Activated B cell treated with CpG ODN at 0.5 μM for 24 hours (primary cell): ENCODE measurements around the gene CC2D1A. TPM values are rescaled to one million over a fixed set of nuclear protein-coding genes. Genes with fewer than 3 reads are reported as not detected.
"Not testable (repeated sequence)": the region's sequence is repeated elsewhere in the genome, so short reads cannot be mapped to it uniquely, and the experiment has no call there.

ENCODE experiments used
- ATAC-seq: fragments of 200-7000 bp; cut with Tn5 transposase; one replicate; pipeline ENCODE4 v1.10.0; 2021; ENCODE audit warnings: low read depth, mild to moderate bottlenecking, moderate library complexity
- CTCF ChIA-PET: fragments of 350-600 bp; sonication (Branson Sonifier 250); formaldehyde crosslinking; loops from one replicate; lab custom pipeline; 2021; ENCODE audit warnings: antibody characterized with exemption; lab: Charles Lee
- POLR2A ChIA-PET: fragments of 350-600 bp; sonication (Branson Sonifier 250); formaldehyde crosslinking; loops from one replicate; lab custom pipeline; 2021; ENCODE audit warnings: antibody characterized with exemption; lab: Charles Lee
- DNase-seq: peaks from one replicate; pipeline ENCODE4 v3.0.0; 2022
- H3K27ac Mint-ChIP-seq: one replicate; pipeline ENCODE4 v1.8.0; 2020; ENCODE audit warnings: mixed read lengths
- H3K27me3 Mint-ChIP-seq: one replicate; pipeline ENCODE4 v1.8.0; 2021; ENCODE audit warnings: mixed read lengths
- H3K36me3 Mint-ChIP-seq: one replicate; pipeline ENCODE4 v1.8.0; 2021; ENCODE audit warnings: low read depth, mixed read lengths
- H3K4me1 Mint-ChIP-seq: one replicate; pipeline ENCODE4 v1.8.0; 2021; ENCODE audit warnings: mixed read lengths
- H3K4me3 Mint-ChIP-seq: one replicate; pipeline ENCODE4 v1.8.0; 2020; ENCODE audit warnings: mild to moderate bottlenecking, mixed read lengths
- H3K9me3 Mint-ChIP-seq: one replicate; pipeline ENCODE4 v1.8.0; 2020; ENCODE audit warnings: mixed read lengths
- CTCF ChIP-seq: fragments of 200-600 bp; IDR thresholded peaks from one replicate; pipeline ENCODE4 v1.8.0; 2022; ENCODE audit warnings: antibody characterized with exemption, mild to moderate bottlenecking
- intact Hi-C: fragments of 100-400 bp; cut with micrococcal nuclease; formaldehyde crosslinking; loops from one replicate; pipeline ENCODE4 v1.15.1; 2024
- total RNA-seq: library from RNA; stranded (reverse); gene quantifications from 2 replicates; pipeline ENCODE4 v1.2.3, GENCODE V29; 2022

CC2D1A gene
- total RNA-seq, 1 donor from 2014 or later: 35.6 TPM

GRCh38 chr19:13920940-13921747, 15.1 kb downstream of the CC2D1A start:
- ChIA-PET CTCF (interaction anchor here (0.9 kb wide), 1 partner anchor 110 kb away, joined by 3 read pairs; the partner anchor contains the start of gene IL27RA), POLR2A (interaction anchor here (0.6 to 1.0 kb wide), 2 partner anchors 110 to 127 kb away, joined by 3 to 4 read pairs; partner anchors contain the start of gene IL27RA)
- DNase-seq: no peak
- ATAC-seq: peak; percentile 82
- H3K4me1 Mint-ChIP-seq: no peaks in the 10 kb centered on the region
- intact Hi-C loops: loop anchor here (1.0 kb wide), 1 partner anchor 15 kb away; the partner anchor contains the start of genes BRME1 and CC2D1A
- peaks cover 3% of the 10 kb centered on the region for H3K9me3 Mint-ChIP-seq
- no peak overlapping the region for H3K4me3 Mint-ChIP-seq
- no peak for TF ChIP-seq CTCF
- H3K27ac Mint-ChIP-seq: no peak overlapping the region
- H3K36me3 Mint-ChIP-seq: peaks cover 66% of the 10 kb centered on the region
- H3K27me3 Mint-ChIP-seq: no peaks in the 10 kb centered on the region

- intact Hi-C loops, H3K27ac Mint-ChIP-seq, H3K9me3 Mint-ChIP-seq, DNase-seq, ATAC-seq, CTCF ChIA-PET, H3K4me3 Mint-ChIP-seq, H3K27me3 Mint-ChIP-seq, H3K4me1 Mint-ChIP-seq, POLR2A ChIA-PET: not testable (repeated sequence)
- peaks cover 68% of the 10 kb centered on the region for H3K36me3 Mint-ChIP-seq
These were observed 16.1 kb downstream of the CC2D1A start for GRCh38 chr19:13922118-13922517.

GRCh38 chr19:13923194-13923987, 17.4 kb downstream of the CC2D1A start:
- H3K4me1 Mint-ChIP-seq: no peaks in the 10 kb centered on the region
- DNase-seq (no peak), ATAC-seq (no peak)
- intact Hi-C loops: no loop called here
- TF ChIP-seq CTCF: no peak
- H3K9me3 Mint-ChIP-seq: peaks cover 3% of the 10 kb centered on the region
- H3K36me3 Mint-ChIP-seq: peaks cover 69% of the 10 kb centered on the region
- POLR2A ChIA-PET: no interaction called here
- CTCF ChIA-PET: no interaction called here
- no peak overlapping the region for H3K27ac Mint-ChIP-seq
- no peak overlapping the region for H3K4me3 Mint-ChIP-seq
- H3K27me3 Mint-ChIP-seq: no peaks in the 10 kb centered on the region

GRCh38 chr19:13926010-13926409, 20.0 kb downstream of the CC2D1A start:
- peaks cover 58% of the 10 kb centered on the region for H3K36me3 Mint-ChIP-seq
- ChIA-PET POLR2A (no interaction called here), CTCF (no interaction called here)
- no peaks in the 10 kb centered on the region for H3K4me1 Mint-ChIP-seq
- H3K4me3 Mint-ChIP-seq: no peak overlapping the region
- H3K27ac Mint-ChIP-seq: no peak overlapping the region
- no peak for TF ChIP-seq CTCF
- DNase-seq: no peak
- no peak for ATAC-seq
- intact Hi-C loops: no loop called here
- H3K27me3 Mint-ChIP-seq: no peaks in the 10 kb centered on the region
- H3K9me3 Mint-ChIP-seq: peaks cover 2% of the 10 kb centered on the region

GRCh38 chr19:13926715-13927114, 20.7 kb downstream of the CC2D1A start:
- no peaks in the 10 kb centered on the region for H3K4me1 Mint-ChIP-seq
- peaks cover 51% of the 10 kb centered on the region for H3K36me3 Mint-ChIP-seq
- H3K4me3 Mint-ChIP-seq: no peak overlapping the region
- no peak overlapping the region for H3K27ac Mint-ChIP-seq
- DNase-seq (no peak), ATAC-seq (no peak)
- CTCF ChIA-PET: no interaction called here
- no peak for TF ChIP-seq CTCF
- POLR2A ChIA-PET: no interaction called here
- H3K27me3 Mint-ChIP-seq: no peaks in the 10 kb centered on the region
- H3K9me3 Mint-ChIP-seq: no peaks in the 10 kb centered on the region
- intact Hi-C loops: no loop called here
